Activated T-cell treated with anti-CD3 and anti-CD28 coated beads, Interleukin-2, amount 50 U/mL, for 24 hours (primary cell): ENCODE results near the gene PEX6.
A peak's percentile ranks its signal among the peaks of the same experiment; 100 is the strongest.
"Not testable (repeated sequence)": the region's sequence is repeated elsewhere in the genome, so short reads cannot be mapped to it uniquely, and the experiment has no call there.

ENCODE experiments used
- DNase-seq: peaks from one replicate; pipeline ENCODE4 v3.0.0-alpha.2; 2020
- H3K27ac Mint-ChIP-seq: 2 replicates; pipeline ENCODE4 v1.8.0; 2020; ENCODE audit warnings: mild to moderate bottlenecking, mixed read lengths
- H3K27me3 Mint-ChIP-seq: 2 replicates; pipeline ENCODE4 v1.8.0; 2020; ENCODE audit warnings: mixed read lengths
- H3K36me3 Mint-ChIP-seq: 2 replicates; pipeline ENCODE4 v1.8.0; 2020; ENCODE audit warnings: low read depth, mixed read lengths
- H3K4me1 Mint-ChIP-seq: 2 replicates; pipeline ENCODE4 v1.8.0; 2020; ENCODE audit warnings: low read depth, mixed read lengths
- H3K4me3 Mint-ChIP-seq: 2 replicates; pipeline ENCODE4 v1.8.0; 2020; ENCODE audit warnings: mild to moderate bottlenecking, moderate library complexity, mixed read lengths
- H3K9me3 Mint-ChIP-seq: 2 replicates; pipeline ENCODE4 v1.8.0; 2020; ENCODE audit warnings: mixed read lengths

The PEX6 gene

GRCh38 chr6:42941356-42941755 lies 37.6 kb downstream of the PEX6 start:
- DNase-seq, H3K9me3 Mint-ChIP-seq, H3K4me1 Mint-ChIP-seq, H3K4me3 Mint-ChIP-seq, H3K27me3 Mint-ChIP-seq: not testable (repeated sequence)
- Mint-ChIP-seq H3K27ac (peak overlapping the region; percentile 68), H3K36me3 (peaks cover 84% of the 10 kb centered on the region)

GRCh38 chr6:42940493-42941045 lies 38.4 kb downstream of the PEX6 start:
- H3K36me3 Mint-ChIP-seq = peaks cover 87% of the 10 kb centered on the region

GRCh38 chr6:42939810-42940167 lies 39.2 kb downstream of the PEX6 start:
- Mint-ChIP-seq H3K36me3 (peaks cover 91% of the 10 kb centered on the region), H3K4me1 (peaks cover 10% of the 10 kb centered on the region), H3K27ac (peak overlapping the region; percentile 4)

More at GRCh38 chr6:42940493-42941045, 38.4 kb downstream of the PEX6 start:
- Mint-ChIP-seq H3K9me3 (no peaks in the 10 kb centered on the region), H3K27me3 (no peaks in the 10 kb centered on the region), H3K4me3 (no peak overlapping the region), H3K4me1 (peaks cover 6% of the 10 kb centered on the region), H3K27ac (peak overlapping the region; percentile 68)
- DNase-seq = no peak

GRCh38 chr6:42938987-42939809 lies 39.8 kb downstream of the PEX6 start:
- H3K36me3 Mint-ChIP-seq = peaks cover 91% of the 10 kb centered on the region

More at GRCh38 chr6:42939810-42940167, 39.2 kb downstream of the PEX6 start:
- DNase-seq = no peak
- Mint-ChIP-seq H3K9me3 (no peaks in the 10 kb centered on the region), H3K27me3 (no peaks in the 10 kb centered on the region), H3K4me3 (no peak overlapping the region)

GRCh38 chr6:42938428-42938796 lies 40.6 kb downstream of the PEX6 start:
- Mint-ChIP-seq H3K4me1 (peaks cover 19% of the 10 kb centered on the region), H3K4me3 (no peak overlapping the region), H3K9me3 (no peaks in the 10 kb centered on the region), H3K27ac (peak overlapping the region; percentile 47), H3K36me3 (peaks cover 90% of the 10 kb centered on the region), H3K27me3 (no peaks in the 10 kb centered on the region)
- DNase-seq = no peak

More at GRCh38 chr6:42938987-42939809, 39.8 kb downstream of the PEX6 start:
- Mint-ChIP-seq H3K27me3 (no peaks in the 10 kb centered on the region), H3K4me1 (peaks cover 12% of the 10 kb centered on the region), H3K9me3 (no peaks in the 10 kb centered on the region), H3K27ac (peak overlapping the region; percentile 47), H3K4me3 (no peak overlapping the region)
- no peak for DNase-seq

GRCh38 chr6:42937548-42938427 lies 41.2 kb downstream of the PEX6 start:
- Mint-ChIP-seq H3K9me3 (no peaks in the 10 kb centered on the region), H3K4me3 (no peak overlapping the region), H3K27me3 (no peaks in the 10 kb centered on the region), H3K4me1 (peaks cover 25% of the 10 kb centered on the region), H3K27ac (peak overlapping the region; percentile 81), H3K36me3 (peaks cover 93% of the 10 kb centered on the region)
- DNase-seq = no peak

- H3K27me3 Mint-ChIP-seq = no peaks in the 10 kb centered on the region
- no peak for DNase-seq
- H3K9me3 Mint-ChIP-seq = no peaks in the 10 kb centered on the region
- peak overlapping the region; percentile 81 for H3K27ac Mint-ChIP-seq
- peaks cover 96% of the 10 kb centered on the region for H3K36me3 Mint-ChIP-seq
- H3K4me3 Mint-ChIP-seq = no peak overlapping the region
- H3K4me1 Mint-ChIP-seq = peaks cover 37% of the 10 kb centered on the region
Measured at GRCh38 chr6:42936398-42936797, 42.6 kb downstream of the PEX6 start.

- Mint-ChIP-seq H3K4me1 (peaks cover 46% of the 10 kb centered on the region), H3K27ac (peak overlapping the region; percentile 74), H3K4me3 (no peak overlapping the region), H3K27me3 (no peaks in the 10 kb centered on the region), H3K36me3 (peaks cover 96% of the 10 kb centered on the region), H3K9me3 (no peaks in the 10 kb centered on the region)
- DNase-seq = no peak
Measured at GRCh38 chr6:42935322-42935721, 43.7 kb downstream of the PEX6 start.

GRCh38 chr6:42933205-42933604 lies 45.8 kb downstream of the PEX6 start:
- peak overlapping the region; percentile 81 for H3K27ac Mint-ChIP-seq
- no peak for DNase-seq
- no peaks in the 10 kb centered on the region for H3K27me3 Mint-ChIP-seq
- peaks cover 86% of the 10 kb centered on the region for H3K36me3 Mint-ChIP-seq
- no peaks in the 10 kb centered on the region for H3K9me3 Mint-ChIP-seq
- H3K4me3 Mint-ChIP-seq = peak overlapping the region; percentile 51
- peaks cover 57% of the 10 kb centered on the region for H3K4me1 Mint-ChIP-seq

GRCh38 chr6:42932412-42932811 lies 46.6 kb downstream of the PEX6 start:
- peak overlapping the region; percentile 51 for H3K4me3 Mint-ChIP-seq
- no peaks in the 10 kb centered on the region for H3K9me3 Mint-ChIP-seq
- no peaks in the 10 kb centered on the region for H3K27me3 Mint-ChIP-seq
- H3K27ac Mint-ChIP-seq = peak overlapping the region; percentile 81
- peaks cover 79% of the 10 kb centered on the region for H3K36me3 Mint-ChIP-seq
- no peak for DNase-seq
- peaks cover 57% of the 10 kb centered on the region for H3K4me1 Mint-ChIP-seq

GRCh38 chr6:42929821-42930360 lies 49.1 kb downstream of the PEX6 start:
- H3K9me3 Mint-ChIP-seq = no peaks in the 10 kb centered on the region
- H3K27me3 Mint-ChIP-seq = no peaks in the 10 kb centered on the region
- peak overlapping the region; percentile 99 for H3K4me3 Mint-ChIP-seq
- peaks cover 48% of the 10 kb centered on the region for H3K4me1 Mint-ChIP-seq
- DNase-seq = no peak
- H3K27ac Mint-ChIP-seq = peak overlapping the region; percentile 100
- H3K36me3 Mint-ChIP-seq = peaks cover 53% of the 10 kb centered on the region

GRCh38 chr6:42928986-42929820 lies 49.8 kb downstream of the PEX6 start, which contains the start of gene CNPY3:
Gene CNPY3, plus strand, starts transcription at chr6:42929480. Its CDS starts 91 bp downstream, at chr6:42929571.
- H3K27ac Mint-ChIP-seq = peak within 1 kb of the TSS; percentile 100
- peaks cover 46% of the 10 kb centered on the region for H3K36me3 Mint-ChIP-seq
- no peaks in the 10 kb centered on the region for H3K9me3 Mint-ChIP-seq
- peaks cover 46% of the 10 kb centered on the region for H3K4me1 Mint-ChIP-seq
- DNase-seq = peak; percentile 92
- peak within 1 kb of the TSS; percentile 99 for H3K4me3 Mint-ChIP-seq
- H3K27me3 Mint-ChIP-seq = no peaks in the 10 kb centered on the region

- Mint-ChIP-seq H3K36me3 (peaks cover 12% of the 10 kb centered on the region), H3K4me1 (peaks cover 11% of the 10 kb centered on the region), H3K4me3 (no peak overlapping the region), H3K9me3 (no peaks in the 10 kb centered on the region), H3K27ac (peak overlapping the region; percentile 38), H3K27me3 (no peaks in the 10 kb centered on the region)
- no peak for DNase-seq
Measured at GRCh38 chr6:42925248-42925857, 53.6 kb downstream of the PEX6 start.
